H9 (cell line): ENCODE measurements around the gene ERVH48-1. TPM values are rescaled to one million over a fixed set of nuclear protein-coding genes. Genes with fewer than 3 reads are reported as not detected.

ENCODE experiments used
- DNase-seq: peaks from one replicate; pipeline ENCODE4 v3.0.0-alpha.2; 2017
- H2AFZ ChIP-seq: one replicate; pipeline ENCODE4 v1.6.1; 2013; ENCODE audit warnings: mild to moderate bottlenecking, low read length, control low read depth, moderate library complexity
- H2AK5ac ChIP-seq: 2 replicates; pipeline ENCODE4 v1.6.1; 2013; ENCODE audit warnings: low read length, control low read depth, mixed read lengths; ENCODE audit not compliant: insufficient read length
- H2BK120ac ChIP-seq: one replicate; pipeline ENCODE4 v1.6.1; 2013; ENCODE audit warnings: low read depth, mild to moderate bottlenecking, low read length, control low read depth, inconsistent platforms; ENCODE audit not compliant: poor library complexity, severe bottlenecking
- H2BK12ac ChIP-seq: 2 replicates; pipeline ENCODE4 v1.6.1; 2013; ENCODE audit warnings: low read length, control low read depth, mixed read lengths, low read depth; ENCODE audit not compliant: insufficient read length
- H2BK15ac ChIP-seq: 2 replicates; pipeline ENCODE4 v1.6.1; 2013; ENCODE audit warnings: low read depth, low read length, control low read depth
- H2BK20ac ChIP-seq: one replicate; pipeline ENCODE4 v1.6.1; 2013; ENCODE audit warnings: low read depth, mild to moderate bottlenecking, low read length, control low read depth, inconsistent platforms; ENCODE audit not compliant: poor library complexity, severe bottlenecking
- H2BK5ac ChIP-seq: 2 replicates; pipeline ENCODE4 v1.6.1; 2013; ENCODE audit warnings: low read length, control low read depth, mixed read lengths; ENCODE audit not compliant: insufficient read length
- H3K14ac ChIP-seq: 2 replicates; pipeline ENCODE4 v1.6.1; 2013; ENCODE audit warnings: low read length, control low read depth; ENCODE audit not compliant: insufficient read depth
- H3K18ac ChIP-seq: 2 replicates; pipeline ENCODE4 v1.6.1; 2013; ENCODE audit warnings: low read depth, mild to moderate bottlenecking, mixed read lengths, low read length, control low read depth; ENCODE audit not compliant: insufficient read length
- H3K23ac ChIP-seq: 2 replicates; pipeline ENCODE4 v1.6.1; 2013; ENCODE audit warnings: low read length, control low read depth, mixed read lengths, low read depth; ENCODE audit not compliant: insufficient read length
- H3K23me2 ChIP-seq: 2 replicates; pipeline ENCODE4 v1.6.1; 2013; ENCODE audit warnings: low read depth, mild to moderate bottlenecking, mixed read lengths, low read length, control low read depth; ENCODE audit not compliant: insufficient read length, poor library complexity, severe bottlenecking
- H3K27ac ChIP-seq: 2 replicates; pipeline ENCODE4 v1.5.1; 2013; ENCODE audit warnings: low read length, control low read depth, mixed read lengths, low read depth; ENCODE audit not compliant: insufficient read length
- H3K27me3 ChIP-seq: 2 replicates; pipeline ENCODE4 v1.6.1; 2013; ENCODE audit warnings: low read length, control low read depth, inconsistent platforms; ENCODE audit not compliant: insufficient read depth
- H3K4ac ChIP-seq: 2 replicates; pipeline ENCODE4 v1.6.1; 2013; ENCODE audit warnings: low read depth, mild to moderate bottlenecking, control low read depth, inconsistent platforms, low read length, moderate library complexity
- H3K4me1 ChIP-seq: 2 replicates; pipeline ENCODE4 v1.6.1; 2013; ENCODE audit warnings: low read length, control low read depth, inconsistent platforms; ENCODE audit not compliant: insufficient read depth
- H3K4me2 ChIP-seq: 2 replicates; pipeline ENCODE4 v1.6.1; 2013; ENCODE audit warnings: low read length, control low read depth, mixed read lengths; ENCODE audit not compliant: insufficient read length, insufficient read depth
- H3K56ac ChIP-seq: 2 replicates; pipeline ENCODE4 v1.6.1; 2013; ENCODE audit warnings: low read depth, mild to moderate bottlenecking, mixed read lengths, low read length, control low read depth; ENCODE audit not compliant: insufficient read length
- H3K79me1 ChIP-seq: 2 replicates; pipeline ENCODE4 v1.6.1; 2013; ENCODE audit warnings: low read depth, mild to moderate bottlenecking, moderate library complexity, low read length, control low read depth, inconsistent platforms; ENCODE audit not compliant: insufficient read depth, poor library complexity, severe bottlenecking
- H3K79me2 ChIP-seq: 2 replicates; pipeline ENCODE4 v1.6.1; 2013; ENCODE audit warnings: low read length, control low read depth, inconsistent platforms; ENCODE audit not compliant: insufficient read depth
- H3K9ac ChIP-seq: 2 replicates; pipeline ENCODE4 v1.6.1; 2013; ENCODE audit warnings: low read length, control low read depth, mixed read lengths; ENCODE audit not compliant: insufficient read length; ENCODE audit errors: extremely low read depth
- H3K9me3 ChIP-seq: one replicate; pipeline ENCODE4 v1.6.1; 2013; ENCODE audit warnings: low read depth, low read length, inconsistent platforms; ENCODE audit not compliant: control insufficient read depth
- H3T11ph ChIP-seq: one replicate; pipeline ENCODE4 v1.6.1; 2013; ENCODE audit warnings: mild to moderate bottlenecking, low read length, control low read depth, inconsistent platforms
- H4K20me1 ChIP-seq: one replicate; pipeline ENCODE4 v1.6.1; 2013; ENCODE audit not compliant: control insufficient read depth, insufficient read length, insufficient read depth
- H4K5ac ChIP-seq: 2 replicates; pipeline ENCODE4 v1.6.1; 2013; ENCODE audit warnings: low read depth, mild to moderate bottlenecking, mixed read lengths, low read length, control low read depth; ENCODE audit not compliant: insufficient read length
- H4K8ac ChIP-seq: replicated peaks from 2 replicates; pipeline ENCODE4 v1.6.1; 2013; ENCODE audit warnings: low read length, control low read depth, mixed read lengths, low read depth; ENCODE audit not compliant: insufficient read length
- H4K91ac ChIP-seq: 2 replicates; pipeline ENCODE4 v1.6.1; 2013; ENCODE audit warnings: low read depth, mild to moderate bottlenecking, moderate library complexity, mixed read lengths, low read length, control low read depth; ENCODE audit not compliant: insufficient read length
- H3K27ac Mint-ChIP-seq, 3 experiments: 2 replicates in 2 of 3; 3 replicates in 1 of 3; pipeline ENCODE4 v1.8.0; 2020 to 2021; ENCODE audit warnings: mixed read lengths in 3 of 3, mild to moderate bottlenecking in 1 of 3, moderate library complexity in 1 of 3
- H3K27me3 Mint-ChIP-seq: 2 replicates; pipeline ENCODE4 v1.8.0; 2021; ENCODE audit warnings: low read depth, mild to moderate bottlenecking, moderate library complexity, mixed read lengths
- H3K36me3 Mint-ChIP-seq, 3 experiments: 2 replicates in 2 of 3; 3 replicates in 1 of 3; pipeline ENCODE4 v1.8.0; 2020 to 2021; ENCODE audit warnings: low read depth in 3 of 3, mixed read lengths in 3 of 3; ENCODE audit not compliant: insufficient read depth in 1 of 3
- H3K4me1 Mint-ChIP-seq, 2 experiments: 2 replicates each; pipeline ENCODE4 v1.8.0; 2020; ENCODE audit warnings: mixed read lengths in 2 of 2
- H3K4me3 Mint-ChIP-seq, 2 experiments: 2 replicates in 1 of 2; 3 replicates in 1 of 2; pipeline ENCODE4 v1.8.0; 2020 to 2021; ENCODE audit warnings: mild to moderate bottlenecking in 2 of 2, mixed read lengths in 2 of 2, moderate library complexity in 1 of 2
- H3K9me3 Mint-ChIP-seq, 2 experiments: 2 replicates in 1 of 2; 3 replicates in 1 of 2; pipeline ENCODE4 v1.8.0; 2020; ENCODE audit warnings: mild to moderate bottlenecking in 2 of 2, mixed read lengths in 2 of 2, moderate library complexity in 1 of 2
- WGBS: extraction: QIAGEN DNeasy Blood & Tissue Kit; methylation state at CpG from one replicate; pipeline ENCODE4 v1.1.7; 2013; ENCODE audit warnings: missing lambda C conversion rate, low lambda C conversion rate, mixed read lengths; ENCODE audit not compliant: insufficient read length; ENCODE audit errors: extremely low coverage; 5-methylcytosine and 5-hydroxymethylcytosine counted together
- total RNA-seq: library from RNA; stranded (reverse); gene quantifications from 2 replicates; pipeline ENCODE4 v1.2.1, GENCODE V29; 2021
- TF ChIP-seq, protein P1 (sequence below): fragments of 200-600 bp; sonication (generic); conservative IDR thresholded peaks from 3 replicates; pipeline ENCODE4 v1.8.0; 2021; ENCODE audit warnings: antibody characterized with exemption, mild to moderate bottlenecking

ERVH48-1 gene
- total RNA-seq, 1 experiment from 2014 or later: 234 TPM

DNA sequence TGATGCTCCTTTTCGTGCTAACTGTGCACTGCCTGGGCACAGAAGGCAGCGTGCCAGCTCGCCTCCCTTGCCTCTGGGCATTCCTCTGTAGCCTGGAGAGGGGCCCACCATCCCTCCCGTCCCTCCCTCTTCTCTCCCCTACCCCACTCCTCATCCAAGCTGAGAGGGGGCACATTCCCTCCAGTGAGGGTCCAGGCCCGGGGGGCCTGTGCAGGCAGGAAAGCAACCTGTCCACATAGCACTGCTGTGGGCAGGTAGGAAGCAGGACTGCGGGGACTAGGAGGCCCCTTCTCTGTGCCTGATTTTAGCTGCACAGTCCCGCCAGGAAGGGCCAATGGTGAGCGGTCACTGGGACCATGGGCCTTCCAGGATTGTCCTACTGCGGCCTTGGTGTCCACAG lies 38.7 kb upstream of the ERVH48-1 start:
- Histone ChIP-seq H3K9me3 (no peaks in the 10 kb centered on the region), H3T11ph (no peak overlapping the region), H3K9ac (no peak overlapping the region), H3K4ac (no peak overlapping the region), H2BK120ac (no peak overlapping the region), H3K23me2 (no peaks in the 10 kb centered on the region), H2BK5ac (no peak overlapping the region), H3K4me1 (no peaks in the 10 kb centered on the region; the same call in 1 of the 2 replicates), H3K56ac (no peak overlapping the region), H4K8ac (no peak overlapping the region), H2BK15ac (no peak overlapping the region), H3K18ac (no peak overlapping the region), H2AFZ (no peak overlapping the region), H2BK12ac (peak overlapping the region; percentile 13), H2AK5ac (no peak overlapping the region), H4K5ac (no peak overlapping the region), H3K27me3 (no peaks in the 10 kb centered on the region), H3K27ac (no peak overlapping the region), H3K23ac (no peak overlapping the region), H3K14ac (no peak overlapping the region), H3K79me1 (no peaks in the 10 kb centered on the region), H4K91ac (no peak overlapping the region), H3K4me2 (no peak overlapping the region), H4K20me1 (no peaks in the 10 kb centered on the region), H2BK20ac (no peak overlapping the region), H3K79me2 (no peaks in the 10 kb centered on the region)
- peaks cover 0 to 1% (median under 1%) of the 10 kb centered on the region in 3 experiments; a peak in 2 of 7 replicates for H3K36me3 Mint-ChIP-seq
- H3K4me3 Mint-ChIP-seq: no peak overlapping the region
- H3K27me3 Mint-ChIP-seq: no peaks in the 10 kb centered on the region
- WGBS: no CpG with 5 or more reads among the region's 9 CpGs
- peaks cover 25 to 26% of the 10 kb centered on the region in 2 experiments for H3K4me1 Mint-ChIP-seq
- peak overlapping the region in 1 of 3 experiments; percentile 43; a peak in 3 of 7 replicates for H3K27ac Mint-ChIP-seq
- TF ChIP-seq, protein P1, sequence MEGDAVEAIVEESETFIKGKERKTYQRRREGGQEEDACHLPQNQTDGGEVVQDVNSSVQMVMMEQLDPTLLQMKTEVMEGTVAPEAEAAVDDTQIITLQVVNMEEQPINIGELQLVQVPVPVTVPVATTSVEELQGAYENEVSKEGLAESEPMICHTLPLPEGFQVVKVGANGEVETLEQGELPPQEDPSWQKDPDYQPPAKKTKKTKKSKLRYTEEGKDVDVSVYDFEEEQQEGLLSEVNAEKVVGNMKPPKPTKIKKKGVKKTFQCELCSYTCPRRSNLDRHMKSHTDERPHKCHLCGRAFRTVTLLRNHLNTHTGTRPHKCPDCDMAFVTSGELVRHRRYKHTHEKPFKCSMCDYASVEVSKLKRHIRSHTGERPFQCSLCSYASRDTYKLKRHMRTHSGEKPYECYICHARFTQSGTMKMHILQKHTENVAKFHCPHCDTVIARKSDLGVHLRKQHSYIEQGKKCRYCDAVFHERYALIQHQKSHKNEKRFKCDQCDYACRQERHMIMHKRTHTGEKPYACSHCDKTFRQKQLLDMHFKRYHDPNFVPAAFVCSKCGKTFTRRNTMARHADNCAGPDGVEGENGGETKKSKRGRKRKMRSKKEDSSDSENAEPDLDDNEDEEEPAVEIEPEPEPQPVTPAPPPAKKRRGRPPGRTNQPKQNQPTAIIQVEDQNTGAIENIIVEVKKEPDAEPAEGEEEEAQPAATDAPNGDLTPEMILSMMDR: no peak
- peaks cover 0 to 2% of the 10 kb centered on the region in 2 experiments; a peak in 1 of 5 replicates for H3K9me3 Mint-ChIP-seq
- DNase-seq: no peak
